Measurements from ENCODE around the gene TIMM22.
"Not testable (repeated sequence)": the region's sequence is repeated elsewhere in the genome, so short reads cannot be mapped to it uniquely, and the experiment has no call there.

The TIMM22 gene
- 13.1 to 36.8 (median 17.5) reads per million in 3 experiments for total RNA-seq

GRCh38 chr17:996554-997344 lies at the start of gene TIMM22:
TSS of gene TIMM22 (plus strand) at chr17:997129. CDS start at chr17:997143, 14 bp downstream.
- DNase-seq = peak; percentile 92

- no peak for DNase-seq
Measured at GRCh38 chr17:948284-948852, 48.6 kb upstream of the TIMM22 start.

DNA sequence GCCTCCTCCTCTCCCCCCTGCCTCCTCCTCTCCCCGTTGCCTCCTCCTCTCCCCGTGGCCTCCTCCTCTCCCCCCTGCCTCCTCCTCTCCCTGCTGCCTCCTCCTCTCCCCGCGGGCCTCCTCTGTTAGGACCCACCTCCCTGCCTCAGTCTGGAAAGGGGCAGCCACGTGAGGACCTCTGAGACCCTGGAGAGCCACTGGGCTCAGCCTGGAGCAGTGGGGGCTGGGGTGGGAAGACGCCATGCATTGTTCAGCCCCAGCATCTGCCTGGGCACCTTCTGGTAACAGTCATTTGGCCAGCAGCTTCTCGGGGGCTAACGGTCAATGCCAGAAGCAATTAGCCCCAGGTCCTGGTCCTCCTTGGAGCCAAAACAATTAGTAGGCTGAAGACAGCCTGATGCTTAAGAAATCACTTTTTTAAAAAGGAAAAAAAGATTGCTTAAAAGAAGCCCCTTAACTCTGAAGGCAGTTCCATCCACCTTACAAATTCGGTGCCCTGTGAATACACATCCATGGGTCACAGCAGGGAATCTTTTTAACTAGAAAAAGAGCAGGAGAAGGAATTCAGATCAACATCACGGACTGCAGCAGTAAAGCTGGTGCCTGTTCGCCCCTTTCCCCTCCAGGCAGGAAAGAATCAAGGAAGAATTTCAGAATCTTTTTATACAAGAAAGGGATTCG lies 47.2 kb upstream of the TIMM22 start:
- DNase-seq = no peak

- DNase-seq = no peak
Measured at GRCh38 chr17:951325-952132, 45.4 kb upstream of the TIMM22 start.

DNA sequence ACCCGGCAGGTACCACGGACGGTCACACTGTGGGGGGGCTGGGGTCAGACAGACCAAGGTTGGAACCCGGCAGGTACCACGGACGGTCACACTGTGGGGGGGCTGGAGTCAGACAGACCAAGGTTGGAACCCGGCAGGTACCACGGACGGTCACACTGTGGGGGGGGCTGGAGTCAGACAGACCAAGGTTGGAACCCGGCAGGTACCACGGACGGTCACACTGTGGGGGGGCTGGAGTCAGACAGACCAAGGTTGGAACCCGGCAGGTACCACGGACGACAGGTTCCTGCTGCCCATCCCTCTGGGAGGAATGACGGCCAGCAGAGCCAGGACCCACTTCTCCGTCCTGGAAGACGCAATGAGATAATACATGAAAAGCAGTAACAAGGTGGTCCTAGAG lies 44.3 kb upstream of the TIMM22 start:
- DNase-seq = not testable (repeated sequence)

DNA sequence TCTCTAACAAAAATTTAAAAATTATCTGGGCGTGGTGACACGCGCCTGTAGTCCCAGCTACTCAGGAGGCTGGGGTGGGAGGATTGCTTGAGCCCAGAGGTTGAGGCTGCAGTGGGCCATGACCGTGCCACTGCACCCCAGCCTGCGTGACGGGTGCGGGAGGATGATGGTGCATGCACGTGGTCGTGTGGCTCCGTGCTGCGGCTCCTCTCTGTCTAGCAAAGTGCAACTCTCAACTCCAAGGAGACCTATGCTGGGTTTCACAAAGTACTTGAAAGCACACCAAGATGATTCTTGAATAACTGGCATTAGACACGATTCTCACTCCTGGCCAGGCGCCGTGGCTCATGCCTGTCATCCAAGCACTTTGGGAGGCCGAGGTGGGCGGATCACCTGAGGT lies 43.2 kb upstream of the TIMM22 start:
- no peak for DNase-seq

DNA sequence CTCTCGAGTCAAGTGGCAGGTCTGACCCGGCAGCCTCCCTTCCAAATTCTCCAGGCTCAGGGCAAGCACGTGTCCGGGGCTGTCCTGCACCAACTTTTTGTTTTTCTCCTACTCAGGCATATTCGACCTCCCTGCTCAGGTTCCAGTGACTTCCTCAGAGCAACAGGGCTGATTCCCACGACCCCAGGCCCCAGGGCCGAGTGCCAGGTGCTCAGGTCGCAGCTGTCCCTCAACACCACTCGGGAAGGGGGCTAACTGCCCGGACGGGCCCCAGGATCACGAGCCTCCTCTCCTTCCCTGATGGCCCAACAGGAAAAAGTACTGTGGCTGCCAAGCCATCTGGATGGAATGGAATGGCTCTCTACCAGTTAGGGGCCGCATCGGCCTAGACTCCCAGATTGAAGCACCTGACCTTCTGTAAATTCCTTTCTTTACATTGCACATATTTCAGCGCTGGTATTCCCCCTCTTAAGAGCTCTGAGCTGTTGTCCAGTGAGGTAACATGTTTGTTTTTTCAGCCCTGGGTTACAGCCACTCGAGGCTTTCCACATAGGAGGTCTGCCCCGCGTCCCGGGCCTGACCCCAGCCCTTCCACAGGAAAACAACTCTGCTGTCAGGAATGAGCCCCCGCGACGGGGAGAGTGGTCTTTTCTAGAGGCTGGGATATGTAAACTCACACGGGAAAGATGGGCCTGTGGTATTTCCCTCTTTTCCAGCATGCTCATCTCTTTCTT lies 42.3 kb upstream of the TIMM22 start:
- DNase-seq = no peak

GRCh38 chr17:956905-957304 lies 40.0 kb upstream of the TIMM22 start:
- DNase-seq = no peak

- no peak for DNase-seq
Measured at GRCh38 chr17:957856-958421, 39.0 kb upstream of the TIMM22 start.

- DNase-seq = no peak
Measured at GRCh38 chr17:958712-959451, 38.0 kb upstream of the TIMM22 start.

- DNase-seq = no peak
Measured at GRCh38 chr17:962166-962565, 34.8 kb upstream of the TIMM22 start.

DNA sequence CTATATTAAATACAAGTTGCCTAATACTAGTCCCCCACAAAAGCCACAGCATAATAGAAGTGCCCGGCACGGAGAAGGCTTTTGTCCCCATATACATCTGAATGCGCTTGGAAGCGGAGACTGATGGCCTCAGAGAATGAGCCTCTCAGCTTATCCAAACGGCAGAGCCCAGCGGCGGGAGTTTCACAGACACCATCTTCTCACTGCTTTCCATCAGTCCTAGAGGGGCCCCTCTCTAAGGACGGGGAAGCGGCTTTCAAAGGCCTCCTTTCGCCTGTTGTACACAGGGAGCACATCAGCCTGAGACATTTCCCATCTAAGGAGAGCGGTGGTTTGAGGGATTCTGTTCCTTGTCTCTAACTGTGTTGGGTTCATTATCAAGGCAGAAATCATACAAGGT lies 34.3 kb upstream of the TIMM22 start:
- DNase-seq = no peak

GRCh38 chr17:964876-965275 lies 32.1 kb upstream of the TIMM22 start:
- DNase-seq = no peak

GRCh38 chr17:965311-965989 lies 31.5 kb upstream of the TIMM22 start:
- no peak for DNase-seq

GRCh38 chr17:967122-967521 lies 29.8 kb upstream of the TIMM22 start:
- no peak for DNase-seq

- DNase-seq = no peak
Measured at GRCh38 chr17:968812-969730, 27.9 kb upstream of the TIMM22 start.

GRCh38 chr17:969811-970355 lies 27.0 kb upstream of the TIMM22 start:
- DNase-seq = no peak

DNA sequence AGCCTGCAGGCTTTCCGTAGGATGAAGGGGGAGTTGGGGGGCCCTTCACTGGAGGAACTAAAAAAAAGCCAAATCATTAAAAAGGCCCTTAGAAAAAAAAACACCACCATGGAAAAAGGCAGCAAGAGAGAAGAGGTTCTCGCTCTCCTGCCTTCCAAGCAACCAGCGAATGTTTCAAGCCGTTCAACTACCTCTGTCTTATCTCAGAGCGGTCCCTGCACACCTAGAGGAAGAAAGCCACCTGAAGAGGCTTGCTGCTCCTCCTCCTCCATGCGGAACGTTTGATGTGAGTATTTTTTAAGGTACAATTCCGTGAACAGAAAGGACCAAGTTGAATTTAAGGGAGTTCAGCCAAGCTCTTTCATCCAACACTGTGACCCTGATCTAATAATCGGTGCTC lies 26.6 kb upstream of the TIMM22 start:
- DNase-seq = no peak

GRCh38 chr17:971861-972260 lies 25.1 kb upstream of the TIMM22 start:
- not testable (repeated sequence) for DNase-seq
